Measurements from ENCODE around the gene PTPN4.

DNA sequence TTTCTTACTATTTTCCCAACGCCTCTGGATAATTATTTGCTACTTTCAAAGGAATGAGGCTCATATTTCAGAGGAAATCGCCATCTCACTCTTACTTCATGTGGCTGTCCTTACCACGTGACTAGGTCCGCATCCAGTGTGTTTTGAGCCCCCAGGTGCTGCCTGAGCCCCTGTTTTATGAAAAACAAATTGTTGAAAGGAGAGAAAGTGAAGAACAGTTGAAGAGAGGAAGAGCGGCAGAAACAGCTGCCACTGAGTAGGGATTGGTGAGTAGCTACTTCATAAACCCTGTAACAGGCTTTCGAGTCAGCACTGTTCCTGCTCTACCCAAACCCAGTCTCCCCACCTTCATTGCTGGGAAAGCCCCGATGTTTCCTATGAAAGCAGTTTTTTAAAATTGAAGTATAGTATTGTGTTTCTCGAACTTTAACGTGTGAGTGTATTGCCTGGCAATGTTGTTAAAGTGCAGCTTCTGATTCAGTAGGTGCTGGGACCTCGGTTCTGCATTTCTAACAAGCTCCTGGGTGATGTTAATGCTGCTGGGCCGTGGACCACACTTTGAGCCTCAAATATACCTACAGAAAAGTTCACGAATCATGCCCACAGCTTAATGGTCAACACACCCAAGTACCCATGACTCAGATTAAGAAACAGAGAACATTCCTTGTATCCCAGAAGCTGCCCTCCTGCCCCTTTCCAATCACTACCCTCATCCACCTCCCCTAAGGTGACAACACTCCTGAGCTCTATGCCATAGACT lies 41.0 kb upstream of the PTPN4 start:
- TF ChIP-seq, protein P1, sequence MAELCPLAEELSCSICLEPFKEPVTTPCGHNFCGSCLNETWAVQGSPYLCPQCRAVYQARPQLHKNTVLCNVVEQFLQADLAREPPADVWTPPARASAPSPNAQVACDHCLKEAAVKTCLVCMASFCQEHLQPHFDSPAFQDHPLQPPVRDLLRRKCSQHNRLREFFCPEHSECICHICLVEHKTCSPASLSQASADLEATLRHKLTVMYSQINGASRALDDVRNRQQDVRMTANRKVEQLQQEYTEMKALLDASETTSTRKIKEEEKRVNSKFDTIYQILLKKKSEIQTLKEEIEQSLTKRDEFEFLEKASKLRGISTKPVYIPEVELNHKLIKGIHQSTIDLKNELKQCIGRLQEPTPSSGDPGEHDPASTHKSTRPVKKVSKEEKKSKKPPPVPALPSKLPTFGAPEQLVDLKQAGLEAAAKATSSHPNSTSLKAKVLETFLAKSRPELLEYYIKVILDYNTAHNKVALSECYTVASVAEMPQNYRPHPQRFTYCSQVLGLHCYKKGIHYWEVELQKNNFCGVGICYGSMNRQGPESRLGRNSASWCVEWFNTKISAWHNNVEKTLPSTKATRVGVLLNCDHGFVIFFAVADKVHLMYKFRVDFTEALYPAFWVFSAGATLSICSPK (IDR thresholded peaks at IDR 0.05; ENCODE audit: borderline replicate concordance), result no peak
- TF ChIP-seq, protein P2, sequence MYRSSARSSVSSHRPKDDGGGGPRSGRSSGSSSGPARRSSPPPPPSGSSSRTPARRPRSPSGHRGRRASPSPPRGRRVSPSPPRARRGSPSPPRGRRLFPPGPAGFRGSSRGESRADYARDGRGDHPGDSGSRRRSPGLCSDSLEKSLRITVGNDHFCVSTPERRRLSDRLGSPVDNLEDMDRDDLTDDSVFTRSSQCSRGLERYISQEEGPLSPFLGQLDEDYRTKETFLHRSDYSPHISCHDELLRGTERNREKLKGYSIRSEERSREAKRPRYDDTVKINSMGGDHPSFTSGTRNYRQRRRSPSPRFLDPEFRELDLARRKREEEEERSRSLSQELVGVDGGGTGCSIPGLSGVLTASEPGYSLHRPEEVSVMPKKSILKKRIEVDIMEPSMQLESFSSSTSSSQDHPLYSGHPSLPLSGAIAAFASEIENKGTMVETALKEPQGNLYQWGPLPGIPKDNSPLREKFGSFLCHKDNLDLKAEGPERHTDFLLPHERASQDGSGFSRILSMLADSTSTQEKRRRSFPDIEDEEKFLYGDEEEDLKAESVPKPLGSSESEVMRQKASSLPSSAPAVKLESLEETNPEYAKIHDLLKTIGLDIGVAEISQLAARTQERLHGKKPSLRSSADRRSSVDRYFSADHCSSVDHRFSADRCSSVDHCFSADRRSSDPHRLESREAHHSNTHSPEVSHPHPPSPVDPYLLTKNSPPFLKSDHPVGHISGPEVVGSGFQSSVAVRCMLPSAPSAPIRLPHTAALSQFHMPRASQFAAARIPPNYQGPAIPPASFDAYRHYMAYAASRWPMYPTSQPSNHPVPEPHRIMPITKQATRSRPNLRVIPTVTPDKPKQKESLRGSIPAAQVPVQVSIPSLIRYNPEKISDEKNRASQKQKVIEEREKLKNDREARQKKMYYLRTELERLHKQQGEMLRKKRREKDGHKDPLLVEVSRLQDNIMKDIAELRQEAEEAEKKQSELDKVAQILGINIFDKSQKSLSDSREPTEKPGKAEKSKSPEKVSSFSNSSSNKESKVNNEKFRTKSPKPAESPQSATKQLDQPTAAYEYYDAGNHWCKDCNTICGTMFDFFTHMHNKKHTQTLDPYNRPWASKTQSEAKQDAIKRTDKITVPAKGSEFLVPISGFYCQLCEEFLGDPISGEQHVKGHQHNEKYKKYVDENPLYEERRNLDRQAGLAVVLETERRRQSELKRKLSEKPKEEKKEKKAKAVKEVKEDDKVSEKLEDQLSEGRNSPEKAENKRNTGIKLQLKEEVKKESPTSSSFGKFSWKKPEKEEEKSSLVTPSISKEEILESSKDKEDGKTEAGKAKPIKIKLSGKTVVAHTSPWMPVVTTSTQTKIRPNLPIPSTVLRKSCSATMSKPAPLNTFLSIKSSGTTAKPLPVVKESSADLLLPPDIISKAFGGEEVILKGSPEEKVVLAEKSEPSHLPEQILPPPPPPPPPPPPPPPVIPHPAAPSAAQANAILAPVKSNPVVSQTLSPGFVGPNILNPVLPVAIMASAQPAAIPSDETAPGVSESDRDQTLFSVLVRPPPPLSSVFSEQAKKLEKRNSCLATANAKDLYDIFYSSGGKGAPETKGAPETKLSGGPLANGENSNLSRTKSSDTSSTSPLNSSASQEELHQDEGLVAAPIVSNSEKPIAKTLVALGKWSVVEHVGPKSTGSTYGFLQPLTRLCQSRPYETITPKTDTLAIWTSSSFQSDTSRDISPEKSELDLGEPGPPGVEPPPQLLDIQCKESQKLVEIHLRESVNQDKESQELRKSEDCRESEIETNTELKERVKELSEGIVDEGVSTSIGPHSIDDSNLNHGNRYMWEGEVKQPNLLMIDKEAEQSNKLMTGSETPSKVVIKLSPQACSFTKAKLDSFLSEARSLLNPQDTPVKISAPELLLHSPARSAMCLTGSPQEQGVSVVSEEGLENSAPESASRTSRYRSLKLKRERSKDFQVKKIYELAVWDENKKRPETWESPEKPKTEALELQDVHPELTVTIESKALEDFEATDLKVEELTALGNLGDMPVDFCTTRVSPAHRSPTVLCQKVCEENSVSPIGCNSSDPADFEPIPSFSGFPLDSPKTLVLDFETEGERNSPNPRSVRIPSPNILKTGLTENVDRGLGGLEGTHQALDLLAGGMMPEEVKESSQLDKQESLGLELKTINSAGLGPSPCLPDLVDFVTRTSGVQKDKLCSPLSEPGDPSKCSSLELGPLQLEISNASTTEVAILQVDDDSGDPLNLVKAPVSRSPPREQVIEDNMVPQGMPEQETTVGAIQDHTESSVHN (IDR thresholded peaks at IDR 0.05; ENCODE audit: borderline replicate concordance in 1 of 2, low read depth in 1 of 2), result no peak

All from K562 (cell line).